Activated gamma-delta T cell (primary cell): Measurements from ENCODE around the gene CFAP54.
"Not testable (repeated sequence)": the region's sequence is repeated elsewhere in the genome, so short reads cannot be mapped to it uniquely, and the experiment has no call there.

Source experiments
- DNase-seq: peaks from one replicate; lab custom pipeline; 2025; lab: John Stamatoyannopoulos, UW

CFAP54 gene

GRCh38 chr12:96635844-96636243 is 146.5 kb downstream of the CFAP54 start:
- DNase-seq, result no peak

GRCh38 chr12:96636895-96637294 is 147.5 kb downstream of the CFAP54 start:
- DNase-seq, result no peak

- no peak for DNase-seq
Observed at GRCh38 chr12:96648923-96649322, 159.5 kb downstream of the CFAP54 start.

- no peak for DNase-seq
Observed at GRCh38 chr12:96652870-96653269, 163.5 kb downstream of the CFAP54 start.

DNA sequence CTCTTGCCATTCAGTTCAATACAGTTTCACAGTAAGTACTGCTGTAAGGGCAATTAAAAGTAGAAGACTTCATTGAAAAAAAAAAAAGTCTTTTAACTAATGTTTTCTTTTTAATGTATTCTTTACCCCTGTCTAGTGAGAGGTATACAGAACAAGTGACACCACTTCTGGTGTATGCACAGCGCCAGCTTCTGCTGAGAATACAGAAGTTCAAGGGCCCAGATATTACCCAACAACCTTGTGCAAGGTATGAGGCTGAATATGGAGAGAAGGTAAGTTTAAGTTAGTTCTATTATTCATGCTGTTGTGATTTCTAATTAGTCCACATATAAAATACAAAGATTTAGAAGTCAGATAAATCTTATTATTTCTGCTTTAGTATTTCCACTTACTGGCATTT is 168.7 kb downstream of the CFAP54 start:
- no peak for DNase-seq

DNA sequence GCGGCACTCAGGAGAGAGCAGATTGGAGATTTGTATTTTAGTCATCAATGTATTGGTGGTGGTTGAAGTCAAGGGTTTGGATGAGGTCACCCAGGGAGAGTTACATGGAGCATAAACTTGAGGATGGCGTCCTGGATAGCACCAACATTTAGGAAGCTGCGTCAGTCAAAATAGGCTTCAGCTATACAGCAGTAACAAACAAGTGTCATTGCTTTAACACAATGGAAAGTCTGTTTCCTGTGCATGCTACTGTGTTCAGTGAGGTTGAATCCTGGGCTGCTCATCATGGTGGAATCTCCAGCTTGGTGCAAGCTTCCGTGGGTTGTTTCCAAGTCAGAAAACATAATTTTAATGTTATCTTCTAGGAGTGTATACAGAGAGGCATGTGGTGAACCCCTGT is 180.4 kb downstream of the CFAP54 start:
- DNase-seq, result no peak

- no peak for DNase-seq
Observed at GRCh38 chr12:96670334-96670899, 181.0 kb downstream of the CFAP54 start.

DNA sequence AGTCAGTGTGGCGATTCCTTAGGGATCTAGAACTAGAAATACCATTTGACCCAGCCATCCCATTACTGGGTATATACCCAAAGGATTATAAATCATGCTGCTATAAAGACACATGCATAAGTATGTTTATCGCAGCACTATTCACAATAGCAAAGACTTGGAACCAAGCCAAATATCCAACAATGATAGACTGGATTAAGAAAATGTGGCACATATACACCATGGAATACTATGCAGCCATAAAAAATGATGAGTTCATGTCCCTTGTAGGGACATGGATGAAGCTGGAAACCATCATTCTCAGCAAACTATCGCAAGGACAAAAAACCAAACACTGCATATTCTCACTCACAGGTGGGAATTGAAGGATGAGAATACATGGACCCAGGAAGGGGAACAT is 186.1 kb downstream of the CFAP54 start:
- DNase-seq, result not testable (repeated sequence)

- DNase-seq, result no peak
Observed at GRCh38 chr12:96677363-96677762, 188.0 kb downstream of the CFAP54 start.

DNA sequence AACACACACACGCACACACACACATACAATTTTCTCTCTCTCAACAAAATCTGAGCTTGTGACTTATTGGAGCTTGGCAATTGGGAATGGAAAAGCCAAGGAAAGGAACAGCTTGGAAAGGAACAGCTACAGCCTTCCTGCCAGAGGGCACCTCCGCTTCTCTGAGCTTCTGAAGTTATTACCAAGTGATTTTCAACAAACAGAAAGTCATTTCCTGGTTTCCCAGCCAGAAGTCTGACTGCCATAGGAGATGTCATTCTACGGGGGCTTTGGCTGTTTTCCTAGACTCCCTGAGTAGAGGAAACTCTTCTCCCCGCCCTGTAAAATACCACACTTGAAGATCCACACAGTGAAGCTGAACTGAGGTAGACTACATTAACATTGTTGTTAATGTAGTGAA is 198.3 kb downstream of the CFAP54 start:
- DNase-seq, result no peak

DNA sequence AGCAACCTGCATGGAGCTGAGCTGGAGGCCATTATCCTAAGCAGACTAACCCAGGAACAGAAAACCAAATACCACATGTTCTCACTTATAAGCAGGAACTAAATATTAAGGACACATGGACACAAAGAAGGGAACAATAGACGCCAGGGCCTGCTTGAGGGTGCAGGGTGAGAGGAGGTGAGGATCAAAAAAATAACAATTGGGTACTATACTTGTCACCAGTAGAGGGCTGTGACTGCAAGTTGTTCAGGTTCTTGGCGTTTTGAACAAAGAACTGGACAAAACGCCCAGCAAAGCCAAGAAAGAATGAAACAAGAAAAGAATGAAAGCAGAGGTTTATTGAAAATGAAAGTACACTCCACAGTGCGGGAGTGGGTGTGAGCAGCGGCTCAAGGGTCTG is 209.1 kb downstream of the CFAP54 start:
- DNase-seq, result no peak

DNA sequence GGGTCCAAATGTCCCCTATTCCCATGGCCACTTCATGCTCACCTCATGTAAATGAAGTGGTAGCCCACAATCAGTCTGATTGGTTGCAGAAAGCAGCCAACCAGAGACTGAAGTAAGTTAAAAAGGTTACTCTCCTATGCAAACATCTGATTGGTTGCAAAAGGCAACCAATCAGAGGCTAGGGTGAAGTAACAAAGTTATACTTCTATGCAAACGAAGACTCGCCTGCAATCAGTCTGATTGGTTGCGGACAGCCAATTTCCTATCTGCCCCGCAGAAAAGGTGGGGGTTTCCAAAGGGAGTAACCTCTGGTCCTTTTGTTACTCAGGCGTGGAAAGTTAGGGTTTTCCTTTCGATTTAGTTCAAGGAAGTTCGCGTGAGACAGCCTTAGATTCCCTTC is 209.6 kb downstream of the CFAP54 start:
- DNase-seq, result no peak

- no peak for DNase-seq
Observed at GRCh38 chr12:96701856-96702255, 212.5 kb downstream of the CFAP54 start.

- DNase-seq, result no peak
Observed at GRCh38 chr12:96710127-96710745, 220.9 kb downstream of the CFAP54 start.

DNA sequence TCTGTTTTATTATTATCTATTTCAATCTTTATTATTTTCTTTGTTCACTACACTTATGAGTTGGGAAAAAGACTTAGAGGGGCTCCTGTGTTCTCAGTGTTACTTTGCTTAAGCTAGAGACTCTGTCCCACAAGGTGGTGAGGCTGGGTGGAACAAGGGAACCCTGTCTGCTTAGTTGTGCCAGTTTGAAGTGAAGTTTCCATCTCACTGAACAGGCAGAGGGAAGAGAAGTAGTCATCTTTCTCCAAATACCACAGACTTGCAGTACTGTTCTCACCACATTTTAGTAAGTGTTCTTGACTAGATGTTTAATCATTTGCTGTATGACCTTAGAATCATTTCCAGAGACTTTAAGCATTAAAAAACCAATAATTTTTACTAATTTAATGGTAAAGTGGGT is 222.0 kb downstream of the CFAP54 start:
- DNase-seq, result no peak

GRCh38 chr12:96714199-96714598 is 224.8 kb downstream of the CFAP54 start:
- DNase-seq, result no peak

- DNase-seq, result no peak
Observed at GRCh38 chr12:96719660-96720362, 230.4 kb downstream of the CFAP54 start.

- DNase-seq, result no peak
Observed at GRCh38 chr12:96720363-96720705, 231.0 kb downstream of the CFAP54 start.

DNA sequence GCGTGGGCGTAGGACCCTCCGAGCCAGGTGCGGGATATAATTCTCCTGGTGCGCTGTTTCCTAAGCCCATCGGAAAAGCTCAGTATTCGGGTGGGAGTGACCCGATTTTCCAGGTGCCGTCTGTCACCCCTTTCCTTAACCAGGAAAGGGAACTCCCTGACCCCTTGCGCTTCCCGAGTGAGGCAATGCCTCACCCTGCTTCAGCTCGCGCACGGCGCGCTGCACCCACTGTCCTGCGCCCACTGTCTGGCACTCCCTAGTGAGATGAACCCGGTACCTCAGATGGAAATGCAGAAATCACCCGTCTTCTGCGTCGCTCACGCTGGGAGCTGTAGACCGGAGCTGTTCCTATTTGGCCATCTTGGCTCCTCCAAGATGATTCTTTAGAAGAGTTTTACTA is 240.1 kb downstream of the CFAP54 start:
- DNase-seq, result not testable (repeated sequence)

- no peak for DNase-seq
Observed at GRCh38 chr12:96729886-96730285, 240.5 kb downstream of the CFAP54 start.

DNA sequence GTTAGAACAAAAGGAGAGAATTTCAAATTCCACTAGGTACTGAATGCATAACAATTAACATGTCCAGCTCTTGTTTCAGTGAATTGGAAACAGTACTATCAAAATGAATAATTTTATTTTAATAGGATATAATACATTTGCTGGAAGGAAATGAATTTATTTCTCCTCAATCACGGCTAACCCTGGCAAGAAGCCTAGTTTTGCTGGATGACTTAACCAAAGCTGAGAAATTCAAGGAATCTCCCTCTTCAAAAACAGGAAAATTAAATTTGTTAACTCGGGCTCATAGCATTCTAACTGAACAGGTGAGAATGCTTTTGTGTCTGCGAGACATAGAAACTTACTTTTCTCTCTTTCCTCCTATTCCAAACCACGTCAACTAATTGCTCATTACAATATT is 254.2 kb downstream of the CFAP54 start:
- DNase-seq, result no peak

- no peak for DNase-seq
Observed at GRCh38 chr12:96749999-96750398, 260.6 kb downstream of the CFAP54 start.

- no peak for DNase-seq
Observed at GRCh38 chr12:96751626-96752025, 262.2 kb downstream of the CFAP54 start.

DNA sequence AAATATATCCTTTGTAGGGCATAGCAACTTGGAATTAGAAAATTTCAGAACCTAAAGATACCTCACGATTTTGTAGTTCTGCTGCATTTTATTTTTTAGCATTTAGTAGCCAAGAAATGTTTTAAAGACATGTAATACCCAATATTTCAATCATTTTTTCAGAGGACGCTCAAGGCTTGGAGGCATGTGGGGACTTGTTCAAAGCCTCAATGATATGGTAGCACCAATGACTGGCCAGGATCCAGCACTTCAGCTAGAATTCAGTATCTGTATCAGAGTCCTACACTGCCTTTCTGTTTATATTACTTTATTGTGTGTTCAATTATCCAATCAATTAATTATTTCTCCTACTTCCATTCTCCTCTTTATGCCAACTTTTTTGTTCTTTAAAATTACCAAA is 262.8 kb downstream of the CFAP54 start:
- no peak for DNase-seq
